CD4-positive, alpha-beta T cell (primary cell): ENCODE data around the gene PSTK. TPM values are rescaled to one million over a fixed set of nuclear protein-coding genes. Genes with fewer than 3 reads are reported as not detected.

Experiments
- ATAC-seq: fragments of 200-7000 bp; cut with Tn5 transposase; one replicate; pipeline ENCODE4 v1.10.0; 2022; ENCODE audit warnings: mild to moderate bottlenecking; ENCODE audit not compliant: poor library complexity
- CTCF ChIA-PET: fragments of 350-600 bp; sonication (Branson Sonifier 250); formaldehyde crosslinking; loops from one replicate; lab custom pipeline; 2021; ENCODE audit warnings: antibody characterized with exemption, inconsistent platforms; lab: Charles Lee
- POLR2A ChIA-PET: fragments of 350-600 bp; sonication (Branson Sonifier 250); formaldehyde crosslinking; loops from one replicate; lab custom pipeline; 2021; ENCODE audit warnings: antibody characterized with exemption, inconsistent platforms; lab: Charles Lee
- DNase-seq, 14 experiments: peaks; one replicate each; pipeline ENCODE4 v3.0.0-alpha.2; 2013 to 2020; ENCODE audit warnings: mixed read lengths in 2 of 14
- H3K27ac ChIP-seq, 2 donors: one replicate each; pipeline versions ENCODE4 v1.5.1 to v1.7.0; 2013; ENCODE audit warnings: low read length in 2 of 2, low read depth in 1 of 2, mild to moderate bottlenecking in 1 of 2
- H3K27me3 ChIP-seq, 2 experiments: 1 replicate in 1 of 2; 2 replicates in 1 of 2; pipeline versions ENCODE4 v1.6.1 to v1.7.0; 2013; ENCODE audit warnings: low read length in 2 of 2, control low read depth in 1 of 2, mild to moderate bottlenecking in 1 of 2, moderate library complexity in 1 of 2; ENCODE audit not compliant: insufficient read depth in 2 of 2, control insufficient read depth in 1 of 2
- H3K36me3 ChIP-seq: one replicate; pipeline ENCODE4 v1.6.1; 2013; ENCODE audit warnings: low read length, control low read depth; ENCODE audit not compliant: insufficient read depth
- H3K4me1 ChIP-seq: one replicate; pipeline ENCODE4 v1.6.1; 2013; ENCODE audit warnings: low read length, control low read depth; ENCODE audit not compliant: insufficient read depth
- H3K4me3 ChIP-seq: one replicate; pipeline ENCODE4 v1.5.1; 2013; ENCODE audit warnings: mild to moderate bottlenecking, low read length, moderate library complexity
- H3K9me3 ChIP-seq, 2 experiments: 1 replicate in 1 of 2; 2 replicates in 1 of 2; pipeline versions ENCODE4 v1.6.1 to v1.7.0; 2013; ENCODE audit warnings: low read length in 2 of 2, mild to moderate bottlenecking in 2 of 2, control low read depth in 1 of 2, moderate library complexity in 1 of 2; ENCODE audit not compliant: control insufficient read depth in 1 of 2, insufficient read depth in 1 of 2
- H3K27ac Mint-ChIP-seq: one replicate; pipeline ENCODE4 v1.8.0; 2020; ENCODE audit warnings: mixed read lengths
- H3K27me3 Mint-ChIP-seq: one replicate; pipeline ENCODE4 v1.8.0; 2021; ENCODE audit warnings: mixed read lengths
- H3K36me3 Mint-ChIP-seq: one replicate; pipeline ENCODE4 v1.8.0; 2021; ENCODE audit warnings: low read depth, mixed read lengths
- H3K4me1 Mint-ChIP-seq: one replicate; pipeline ENCODE4 v1.8.0; 2021; ENCODE audit warnings: low read depth, mixed read lengths
- H3K4me3 Mint-ChIP-seq: one replicate; pipeline ENCODE4 v1.8.0; 2020; ENCODE audit warnings: mild to moderate bottlenecking, mixed read lengths
- H3K9me3 Mint-ChIP-seq: one replicate; pipeline ENCODE4 v1.8.0; 2020; ENCODE audit warnings: mixed read lengths
- CTCF ChIP-seq: fragments of 200-600 bp; IDR thresholded peaks from one replicate; pipeline ENCODE4 v1.8.0; 2022; ENCODE audit warnings: antibody characterized with exemption, mild to moderate bottlenecking
- intact Hi-C, 2 experiments: fragments of 100-400 bp; cut with DNase I in 1 of 2; cut with micrococcal nuclease in 1 of 2; formaldehyde crosslinking; loops; one replicate each; pipeline versions ENCODE4 v1.15.1 to v1.9.0; 2023 to 2025; cut with DNase I, micrococcal nuclease
- total RNA-seq, 174 experiments: library from RNA in 2 of 174; stranded (reverse) in 2 of 174; gene quantifications; one replicate each; pipeline ENCODE4 v1.2.3 and lab custom pipeline; 2021 to 2026

PSTK gene
- total RNA-seq, 2 experiments from 2014 or later: 16.1 to 18.6 TPM

GRCh38 chr10:123027861-123028260 is 47.7 kb downstream of the PSTK start:
- POLR2A ChIA-PET: interaction anchor here (0.6 kb wide), 1 partner anchor 38 kb away, joined by 3 read pairs; no protein-coding TSS in a partner anchor
- H3K27ac ChIP-seq: no peak overlapping the region
- intact Hi-C loops: no loop called here
- H3K4me1 Mint-ChIP-seq: no peaks in the 10 kb centered on the region
- no peak for DNase-seq
- H3K36me3 Mint-ChIP-seq: no peaks in the 10 kb centered on the region
- H3K4me3 Mint-ChIP-seq: no peak overlapping the region
- H3K9me3 ChIP-seq: no peaks in the 10 kb centered on the region
- no peak overlapping the region for H3K4me3 ChIP-seq
- no peaks in the 10 kb centered on the region for H3K36me3 ChIP-seq
- no peak overlapping the region for H3K27ac Mint-ChIP-seq
- no peaks in the 10 kb centered on the region for H3K4me1 ChIP-seq
- H3K27me3 ChIP-seq: no peaks in the 10 kb centered on the region
- ATAC-seq: no peak
- no peaks in the 10 kb centered on the region for H3K9me3 Mint-ChIP-seq
- no peak for TF ChIP-seq CTCF
- CTCF ChIA-PET: no interaction called here
- no peaks in the 10 kb centered on the region for H3K27me3 Mint-ChIP-seq

GRCh38 chr10:123031124-123031523 is 50.9 kb downstream of the PSTK start:
- TF ChIP-seq CTCF: no peak
- Mint-ChIP-seq H3K27ac (no peak overlapping the region), H3K4me1 (no peaks in the 10 kb centered on the region), H3K27me3 (no peaks in the 10 kb centered on the region), H3K36me3 (peaks cover 19% of the 10 kb centered on the region), H3K4me3 (no peak overlapping the region), H3K9me3 (no peaks in the 10 kb centered on the region)
- intact Hi-C loops: no loop called here
- Histone ChIP-seq H3K4me3 (no peak overlapping the region), H3K27ac (no peak overlapping the region), H3K27me3 (no peaks in the 10 kb centered on the region), H3K4me1 (no peaks in the 10 kb centered on the region), H3K9me3 (no peaks in the 10 kb centered on the region), H3K36me3 (peaks cover 5% of the 10 kb centered on the region)
- ChIA-PET CTCF (no interaction called here), POLR2A (no interaction called here)
- ATAC-seq (no peak), DNase-seq (no peak)

GRCh38 chr10:123034332-123034731 is 54.1 kb downstream of the PSTK start:
- ATAC-seq (no peak), DNase-seq (no peak)
- Mint-ChIP-seq H3K9me3 (no peaks in the 10 kb centered on the region), H3K27ac (no peak overlapping the region), H3K27me3 (no peaks in the 10 kb centered on the region), H3K36me3 (peaks cover 41% of the 10 kb centered on the region), H3K4me3 (no peak overlapping the region), H3K4me1 (peaks cover 5% of the 10 kb centered on the region)
- intact Hi-C loops: no loop called here
- no peak overlapping the region for H3K27ac ChIP-seq
- H3K4me1 ChIP-seq: peaks cover 2% of the 10 kb centered on the region
- POLR2A ChIA-PET: interaction anchor here (1.5 kb wide), 1 partner anchor 9 kb away, joined by 4 read pairs; no protein-coding TSS in a partner anchor
- H3K9me3 ChIP-seq: no peaks in the 10 kb centered on the region
- TF ChIP-seq CTCF: no peak
- H3K36me3 ChIP-seq: peaks cover 5% of the 10 kb centered on the region
- CTCF ChIA-PET: no interaction called here
- no peaks in the 10 kb centered on the region for H3K27me3 ChIP-seq
- H3K4me3 ChIP-seq: no peak overlapping the region
